NB4 (cell line): Measurements from ENCODE around the gene AUP1.

ENCODE experiments used
- DNase-seq: peaks from one replicate; pipeline ENCODE4 v3.0.0; 2010; ENCODE audit warnings: low read depth
- H3K4me3 ChIP-seq: one replicate; pipeline ENCODE4 v1.5.1; 2011; ENCODE audit warnings: mild to moderate bottlenecking, low read depth, low read length, moderate library complexity
- MYC ChIP-seq: IDR thresholded peaks from 2 replicates; pipeline ENCODE4 v1.6.1; 2011; ENCODE audit warnings: low read depth, low read length
- POLR2A ChIP-seq: IDR thresholded peaks from 2 replicates; pipeline ENCODE4 v1.6.1; 2011; ENCODE audit warnings: mild to moderate bottlenecking; ENCODE audit not compliant: insufficient read length; ENCODE audit errors: extremely low read depth
- TF ChIP-seq, protein P1 (sequence below): IDR thresholded peaks from 2 replicates; pipeline ENCODE4 v1.6.1; 2011; ENCODE audit warnings: low read depth, low read length
- TF ChIP-seq, protein P2 (sequence below): IDR thresholded peaks from one replicate; pipeline ENCODE4 v1.5.1; 2012; ENCODE audit warnings: low read depth, low read length

Gene AUP1

DNA sequence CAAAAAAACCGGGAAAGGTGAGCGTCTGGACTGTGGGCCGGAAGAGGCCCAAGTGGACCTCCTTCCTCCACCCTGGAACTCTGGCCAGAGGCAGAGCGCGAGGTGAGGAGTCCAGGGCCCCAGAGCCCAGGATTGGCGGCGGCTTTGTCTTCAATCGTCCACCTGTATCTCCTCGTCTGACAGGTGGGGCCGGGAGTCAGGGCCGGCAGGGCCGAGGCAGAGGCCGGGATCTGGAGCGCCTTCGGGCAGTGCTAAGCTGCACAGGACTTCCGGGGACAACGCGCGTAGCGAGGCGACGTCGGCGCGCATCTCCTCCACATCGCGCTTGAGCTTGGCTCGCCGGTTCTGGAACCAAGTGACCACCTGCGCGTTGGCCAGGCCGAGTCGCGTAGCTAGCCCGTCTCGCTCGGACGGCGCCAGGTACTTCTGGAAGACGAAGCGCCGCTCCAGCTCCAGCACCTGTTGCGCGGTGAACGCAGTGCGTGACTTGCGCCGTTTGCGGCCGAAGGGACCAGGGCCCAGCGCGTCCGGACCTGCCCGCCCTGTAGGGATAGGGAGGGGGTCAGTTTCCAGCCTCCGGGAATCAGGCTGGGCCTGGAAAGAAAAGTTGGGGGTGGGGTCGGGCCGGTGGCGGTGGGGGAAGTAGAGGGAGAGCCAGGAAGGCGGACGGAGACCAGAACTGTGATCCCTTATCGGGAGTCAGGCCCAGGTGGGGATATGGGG lies 31.6 kb downstream of the AUP1 start:
- DNase-seq, result no peak
- TF ChIP-seq MYC, result no peak
- no peak for TF ChIP-seq POLR2A
- TF ChIP-seq, protein P1, sequence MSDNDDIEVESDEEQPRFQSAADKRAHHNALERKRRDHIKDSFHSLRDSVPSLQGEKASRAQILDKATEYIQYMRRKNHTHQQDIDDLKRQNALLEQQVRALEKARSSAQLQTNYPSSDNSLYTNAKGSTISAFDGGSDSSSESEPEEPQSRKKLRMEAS, result no peak
- TF ChIP-seq, protein P2, sequence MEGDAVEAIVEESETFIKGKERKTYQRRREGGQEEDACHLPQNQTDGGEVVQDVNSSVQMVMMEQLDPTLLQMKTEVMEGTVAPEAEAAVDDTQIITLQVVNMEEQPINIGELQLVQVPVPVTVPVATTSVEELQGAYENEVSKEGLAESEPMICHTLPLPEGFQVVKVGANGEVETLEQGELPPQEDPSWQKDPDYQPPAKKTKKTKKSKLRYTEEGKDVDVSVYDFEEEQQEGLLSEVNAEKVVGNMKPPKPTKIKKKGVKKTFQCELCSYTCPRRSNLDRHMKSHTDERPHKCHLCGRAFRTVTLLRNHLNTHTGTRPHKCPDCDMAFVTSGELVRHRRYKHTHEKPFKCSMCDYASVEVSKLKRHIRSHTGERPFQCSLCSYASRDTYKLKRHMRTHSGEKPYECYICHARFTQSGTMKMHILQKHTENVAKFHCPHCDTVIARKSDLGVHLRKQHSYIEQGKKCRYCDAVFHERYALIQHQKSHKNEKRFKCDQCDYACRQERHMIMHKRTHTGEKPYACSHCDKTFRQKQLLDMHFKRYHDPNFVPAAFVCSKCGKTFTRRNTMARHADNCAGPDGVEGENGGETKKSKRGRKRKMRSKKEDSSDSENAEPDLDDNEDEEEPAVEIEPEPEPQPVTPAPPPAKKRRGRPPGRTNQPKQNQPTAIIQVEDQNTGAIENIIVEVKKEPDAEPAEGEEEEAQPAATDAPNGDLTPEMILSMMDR, result no peak
- no peak overlapping the region for H3K4me3 ChIP-seq

- H3K4me3 ChIP-seq, result no peak overlapping the region
- TF ChIP-seq, protein P1, result no peak
- TF ChIP-seq, protein P2, result no peak
- TF ChIP-seq POLR2A (no peak), MYC (no peak)
- DNase-seq, result no peak
These were observed 32.3 kb downstream of the AUP1 start for GRCh38 chr2:74496997-74497776.

- no peak overlapping the region for H3K4me3 ChIP-seq
- DNase-seq, result no peak
- TF ChIP-seq POLR2A, result no peak
- TF ChIP-seq, protein P2, result no peak
- TF ChIP-seq, protein P1, result no peak
- TF ChIP-seq MYC, result no peak
These were observed 34.1 kb downstream of the AUP1 start for GRCh38 chr2:74495440-74495839.

DNA sequence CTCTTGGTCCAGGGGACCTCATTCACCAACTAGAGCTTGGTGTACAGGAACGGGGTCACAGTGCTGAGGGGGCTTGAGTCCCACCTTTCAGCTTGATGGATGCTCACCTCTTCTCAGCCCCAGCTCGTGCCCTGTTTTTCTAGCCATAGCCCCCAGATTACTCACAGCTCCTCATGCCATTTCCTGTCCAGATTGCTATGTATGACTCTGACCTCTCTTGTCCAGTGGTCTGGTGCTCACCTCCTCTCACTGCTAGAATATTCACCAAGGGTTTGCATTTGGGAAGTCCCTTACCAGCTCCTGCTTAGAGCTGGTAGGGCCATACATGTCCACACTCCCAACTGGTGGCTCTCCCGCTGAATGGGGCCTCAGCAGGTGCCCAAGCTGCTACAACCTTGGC lies 36.0 kb downstream of the AUP1 start:
- no peak for DNase-seq
- no peak overlapping the region for H3K4me3 ChIP-seq
- TF ChIP-seq, protein P1, result no peak
- TF ChIP-seq, protein P2, result no peak
- TF ChIP-seq POLR2A (no peak), MYC (no peak)

- no peak for TF ChIP-seq POLR2A
- TF ChIP-seq, protein P1, result no peak
- TF ChIP-seq, protein P2, result no peak
- TF ChIP-seq MYC, result no peak
- DNase-seq, result no peak
- H3K4me3 ChIP-seq, result no peak overlapping the region
These were observed 37.6 kb downstream of the AUP1 start for GRCh38 chr2:74491648-74492544.
